Measurements from ENCODE around the gene SCAMP5.

The SCAMP5 gene

DNA sequence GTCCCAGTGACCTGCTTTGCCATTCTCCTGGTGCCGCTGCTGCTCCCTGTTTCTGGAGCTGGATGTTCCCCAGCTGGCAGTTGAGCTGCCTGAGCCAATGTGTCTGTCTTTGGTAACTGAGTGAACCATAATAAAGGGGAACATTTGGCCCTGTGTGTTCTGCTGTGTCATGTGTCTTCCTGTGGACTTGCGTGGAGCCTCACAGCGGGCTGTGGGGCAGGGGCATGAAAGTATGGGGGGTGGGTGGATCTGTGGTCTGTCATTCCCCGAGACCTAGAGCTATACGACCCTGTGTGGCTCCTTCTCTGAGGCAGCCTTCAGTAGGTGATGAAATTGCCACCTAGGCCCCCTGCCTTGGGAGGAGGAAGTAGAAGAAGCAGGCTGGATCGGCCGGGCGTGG lies 26.0 kb downstream of the SCAMP5 start:
- Histone ChIP-seq H3K27ac (ENCODE audit: low read depth, low read length) (no peak overlapping the region), H3K27me3 (ENCODE audit: insufficient read depth, low read length) (no peaks in the 10 kb centered on the region), H2AFZ (ENCODE audit: low read length, unreplicated experiment) (no peak overlapping the region), H3K36me3 (ENCODE audit: insufficient read depth, low read length) (no peaks in the 10 kb centered on the region), H3K79me2 (ENCODE audit: control insufficient read depth, insufficient read depth, low read length, unreplicated experiment) (peaks cover 11% of the 10 kb centered on the region), H3K4me3 (ENCODE audit: low read depth, low read length) (no peak overlapping the region), H3K4me1 (ENCODE audit: control insufficient read depth, insufficient read depth, low read length, unreplicated experiment) (no peaks in the 10 kb centered on the region)

DNA sequence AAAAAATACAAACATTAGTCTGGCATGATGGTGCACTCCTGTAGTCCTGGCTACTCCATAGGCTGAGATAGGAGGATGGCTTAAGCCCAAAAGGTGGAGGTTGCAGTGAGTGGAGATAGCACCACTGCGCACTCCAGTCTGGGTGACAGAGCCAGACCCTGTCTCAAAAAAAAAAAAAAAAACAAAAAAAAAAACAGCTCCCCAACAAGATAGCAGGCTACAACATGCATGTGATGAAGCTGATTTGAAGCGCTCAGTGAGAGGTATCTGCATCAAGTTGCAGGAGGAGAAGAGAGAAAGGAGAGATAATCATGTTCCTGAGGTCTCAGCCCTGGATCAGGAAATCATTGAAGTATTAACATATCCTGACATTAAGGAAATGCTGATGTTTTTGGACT lies 27.4 kb downstream of the SCAMP5 start:
- Histone ChIP-seq H3K36me3 (ENCODE audit: insufficient read depth, low read length) (no peaks in the 10 kb centered on the region), H3K27ac (ENCODE audit: low read depth, low read length) (no peak overlapping the region), H3K4me3 (ENCODE audit: low read depth, low read length) (no peak overlapping the region), H2AFZ (ENCODE audit: low read length, unreplicated experiment) (peak overlapping the region; percentile 74), H3K4me1 (ENCODE audit: control insufficient read depth, insufficient read depth, low read length, unreplicated experiment) (no peaks in the 10 kb centered on the region), H3K27me3 (ENCODE audit: insufficient read depth, low read length) (no peaks in the 10 kb centered on the region), H3K79me2 (ENCODE audit: control insufficient read depth, insufficient read depth, low read length, unreplicated experiment) (peaks cover 11% of the 10 kb centered on the region)

GRCh38 chr15:75023181-75023871 lies 28.0 kb downstream of the SCAMP5 start, which contains the start of gene PPCDC:
TSS of gene PPCDC (plus strand) at chr15:75023590. CDS start at chr15:75028319, 4,729 bp downstream.
- Histone ChIP-seq H2AFZ (ENCODE audit: low read length, unreplicated experiment) (peak within 1 kb of the TSS; percentile 74), H3K27ac (ENCODE audit: low read depth, low read length) (peak within 1 kb of the TSS; percentile 43; the same call in 1 of the 2 replicates)

GRCh38 chr15:75023872-75024636 lies 28.7 kb downstream of the SCAMP5 start:
- no peaks in the 10 kb centered on the region for H3K4me1 ChIP-seq (ENCODE audit: control insufficient read depth, insufficient read depth, low read length, unreplicated experiment)
- H3K36me3 ChIP-seq (ENCODE audit: insufficient read depth, low read length): no peaks in the 10 kb centered on the region
- peak overlapping the region; percentile 84 for H3K4me3 ChIP-seq (ENCODE audit: low read depth, low read length)
- H3K27ac ChIP-seq (ENCODE audit: low read depth, low read length): peak overlapping the region; percentile 43; the same call in 1 of the 2 replicates
- peaks cover 11% of the 10 kb centered on the region for H3K79me2 ChIP-seq (ENCODE audit: control insufficient read depth, insufficient read depth, low read length, unreplicated experiment)
- H2AFZ ChIP-seq (ENCODE audit: low read length, unreplicated experiment): peak overlapping the region; percentile 46
- H3K27me3 ChIP-seq (ENCODE audit: insufficient read depth, low read length): no peaks in the 10 kb centered on the region

More at GRCh38 chr15:75023181-75023871, 28.0 kb downstream of the SCAMP5 start, which contains the start of gene PPCDC:
- H3K27me3 ChIP-seq (ENCODE audit: insufficient read depth, low read length): no peaks in the 10 kb centered on the region
- H3K79me2 ChIP-seq (ENCODE audit: control insufficient read depth, insufficient read depth, low read length, unreplicated experiment): peaks cover 11% of the 10 kb centered on the region
- H3K4me1 ChIP-seq (ENCODE audit: control insufficient read depth, insufficient read depth, low read length, unreplicated experiment): no peaks in the 10 kb centered on the region
- H3K36me3 ChIP-seq (ENCODE audit: insufficient read depth, low read length): no peaks in the 10 kb centered on the region
- peak within 1 kb of the TSS; percentile 84 for H3K4me3 ChIP-seq (ENCODE audit: low read depth, low read length)

DNA sequence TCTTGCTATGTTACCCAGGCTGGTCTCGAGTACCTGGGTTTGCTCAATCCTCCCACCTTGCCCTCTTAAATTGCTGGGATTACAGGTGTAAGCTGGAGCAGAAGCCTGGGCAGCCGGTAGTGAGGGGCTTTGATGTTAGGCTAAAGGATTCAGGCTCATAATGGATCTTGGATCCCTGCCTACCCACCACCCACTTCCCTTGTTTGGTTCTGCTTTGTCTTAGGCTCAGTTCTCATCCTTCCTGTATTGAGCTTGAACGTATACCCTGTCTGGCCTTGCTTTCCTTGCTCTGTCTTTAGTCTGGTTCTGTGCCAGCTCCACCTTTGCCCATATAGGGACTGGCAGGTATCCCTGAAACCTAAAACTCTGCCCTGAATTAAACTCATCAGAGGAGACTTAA lies 29.7 kb downstream of the SCAMP5 start:
- H3K4me1 ChIP-seq (ENCODE audit: control insufficient read depth, insufficient read depth, low read length, unreplicated experiment): peaks cover 8% of the 10 kb centered on the region
- no peak overlapping the region for H3K4me3 ChIP-seq (ENCODE audit: low read depth, low read length)
- H3K27ac ChIP-seq (ENCODE audit: low read depth, low read length): no peak overlapping the region
- no peak overlapping the region for H2AFZ ChIP-seq (ENCODE audit: low read length, unreplicated experiment)
- no peaks in the 10 kb centered on the region for H3K36me3 ChIP-seq (ENCODE audit: insufficient read depth, low read length)
- no peaks in the 10 kb centered on the region for H3K27me3 ChIP-seq (ENCODE audit: insufficient read depth, low read length)
- H3K79me2 ChIP-seq (ENCODE audit: control insufficient read depth, insufficient read depth, low read length, unreplicated experiment): peaks cover 11% of the 10 kb centered on the region

DNA sequence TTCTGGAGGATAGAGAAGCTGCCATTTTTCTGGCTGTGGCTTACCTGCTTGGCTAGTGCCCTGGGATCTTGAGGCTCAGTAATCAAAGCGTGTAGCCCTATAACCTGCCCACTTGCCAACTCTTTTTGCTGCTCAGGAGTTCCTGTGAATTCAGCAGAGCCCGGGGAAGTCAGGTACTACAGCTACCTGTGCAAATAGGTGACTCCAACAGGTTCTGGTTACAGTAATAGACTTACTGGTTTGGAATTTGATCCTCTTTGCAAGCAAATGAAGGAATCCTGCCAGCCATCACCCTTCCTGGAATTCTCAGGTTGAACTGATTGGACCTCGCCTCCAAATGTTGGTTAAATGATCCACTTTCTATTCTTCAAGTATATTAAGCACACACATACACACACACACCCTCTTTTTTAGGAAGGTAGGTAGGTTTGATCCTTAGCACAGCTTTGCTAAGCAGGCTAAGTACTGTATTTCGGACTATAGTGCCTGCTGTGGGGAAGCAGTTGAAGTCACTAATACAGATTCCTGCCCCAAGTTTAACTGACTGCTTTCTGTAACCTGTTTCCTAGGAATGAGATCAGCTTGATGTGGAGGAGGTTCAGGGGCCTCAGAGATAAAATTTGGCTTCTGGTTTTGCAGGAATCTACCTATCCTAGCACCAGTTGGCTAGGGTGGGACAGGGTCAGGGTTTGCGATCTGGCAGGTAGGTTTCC lies 30.3 kb downstream of the SCAMP5 start:
- Histone ChIP-seq H3K4me3 (ENCODE audit: low read depth, low read length) (no peak overlapping the region), H3K79me2 (ENCODE audit: control insufficient read depth, insufficient read depth, low read length, unreplicated experiment) (peaks cover 15% of the 10 kb centered on the region), H3K27me3 (ENCODE audit: insufficient read depth, low read length) (no peaks in the 10 kb centered on the region), H3K27ac (ENCODE audit: low read depth, low read length) (no peak overlapping the region), H3K36me3 (ENCODE audit: insufficient read depth, low read length) (no peaks in the 10 kb centered on the region), H2AFZ (ENCODE audit: low read length, unreplicated experiment) (no peak overlapping the region), H3K4me1 (ENCODE audit: control insufficient read depth, insufficient read depth, low read length, unreplicated experiment) (peaks cover 14% of the 10 kb centered on the region)

GRCh38 chr15:75027551-75027950 lies 32.2 kb downstream of the SCAMP5 start:
- H3K27ac ChIP-seq (ENCODE audit: low read depth, low read length): no peak overlapping the region
- peaks cover 29% of the 10 kb centered on the region for H3K4me1 ChIP-seq (ENCODE audit: control insufficient read depth, insufficient read depth, low read length, unreplicated experiment)
- no peaks in the 10 kb centered on the region for H3K27me3 ChIP-seq (ENCODE audit: insufficient read depth, low read length)
- no peaks in the 10 kb centered on the region for H3K36me3 ChIP-seq (ENCODE audit: insufficient read depth, low read length)
- H2AFZ ChIP-seq (ENCODE audit: low read length, unreplicated experiment): no peak overlapping the region
- peaks cover 15% of the 10 kb centered on the region for H3K79me2 ChIP-seq (ENCODE audit: control insufficient read depth, insufficient read depth, low read length, unreplicated experiment)
- no peak overlapping the region for H3K4me3 ChIP-seq (ENCODE audit: low read depth, low read length)

DNA sequence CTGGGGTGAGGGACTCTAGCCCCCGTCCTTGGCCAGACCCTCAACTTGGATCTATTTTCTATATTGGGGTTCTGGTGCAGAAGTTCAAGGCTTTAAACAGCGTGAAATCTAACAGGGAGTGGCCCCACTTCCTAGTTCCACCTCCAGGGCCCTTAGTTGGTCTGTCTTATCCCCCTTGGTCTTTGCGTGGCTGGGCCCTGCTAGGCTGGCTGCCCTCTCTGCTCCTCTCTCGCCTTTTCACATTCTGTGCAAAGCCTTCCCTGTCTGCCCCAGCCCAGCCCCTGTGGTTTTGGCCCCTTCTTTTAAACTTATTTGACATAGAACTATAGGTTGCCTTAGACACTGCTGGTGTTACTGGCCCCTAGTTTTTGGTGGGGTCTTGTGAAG lies 33.6 kb downstream of the SCAMP5 start:
- Histone ChIP-seq H3K27ac (ENCODE audit: low read depth, low read length) (no peak overlapping the region), H3K27me3 (ENCODE audit: insufficient read depth, low read length) (no peaks in the 10 kb centered on the region), H3K4me1 (ENCODE audit: control insufficient read depth, insufficient read depth, low read length, unreplicated experiment) (peaks cover 29% of the 10 kb centered on the region), H3K36me3 (ENCODE audit: insufficient read depth, low read length) (no peaks in the 10 kb centered on the region), H3K4me3 (ENCODE audit: low read depth, low read length) (no peak overlapping the region), H2AFZ (ENCODE audit: low read length, unreplicated experiment) (no peak overlapping the region), H3K79me2 (ENCODE audit: control insufficient read depth, insufficient read depth, low read length, unreplicated experiment) (peaks cover 11% of the 10 kb centered on the region)

GRCh38 chr15:75029378-75030022 lies 34.1 kb downstream of the SCAMP5 start:
- H3K79me2 ChIP-seq (ENCODE audit: control insufficient read depth, insufficient read depth, low read length, unreplicated experiment): peaks cover 6% of the 10 kb centered on the region
- peak overlapping the region; percentile 88 for H3K27ac ChIP-seq (ENCODE audit: low read depth, low read length)
- peaks cover 29% of the 10 kb centered on the region for H3K4me1 ChIP-seq (ENCODE audit: control insufficient read depth, insufficient read depth, low read length, unreplicated experiment)
- peak overlapping the region; percentile 49 for H3K4me3 ChIP-seq (ENCODE audit: low read depth, low read length)
- peak overlapping the region; percentile 59 for H2AFZ ChIP-seq (ENCODE audit: low read length, unreplicated experiment)
- no peaks in the 10 kb centered on the region for H3K27me3 ChIP-seq (ENCODE audit: insufficient read depth, low read length)
- H3K36me3 ChIP-seq (ENCODE audit: insufficient read depth, low read length): no peaks in the 10 kb centered on the region

DNA sequence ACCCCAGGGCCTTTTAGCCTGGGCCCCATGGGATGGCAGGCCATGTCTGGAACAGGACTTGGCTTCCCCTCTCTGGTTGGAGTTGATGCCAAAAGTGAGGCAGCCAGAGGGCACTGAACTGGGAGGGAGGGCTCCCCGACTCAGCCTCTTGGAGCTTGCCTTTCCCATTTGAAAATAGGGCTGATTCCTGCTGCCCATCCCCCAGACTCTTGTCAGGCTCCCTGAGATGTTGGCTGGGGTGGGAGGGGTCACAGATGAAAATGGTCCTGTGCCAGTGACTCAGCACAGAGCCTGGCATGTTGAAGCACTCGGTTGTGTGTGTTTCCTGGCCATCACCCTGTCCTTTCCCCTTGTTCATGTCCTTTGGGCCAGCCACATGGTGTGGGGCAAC lies 34.7 kb downstream of the SCAMP5 start:
- Histone ChIP-seq H3K27me3 (ENCODE audit: insufficient read depth, low read length) (no peaks in the 10 kb centered on the region), H3K27ac (ENCODE audit: low read depth, low read length) (peak overlapping the region; percentile 88), H2AFZ (ENCODE audit: low read length, unreplicated experiment) (peak overlapping the region; percentile 59), H3K79me2 (ENCODE audit: control insufficient read depth, insufficient read depth, low read length, unreplicated experiment) (peaks cover 4% of the 10 kb centered on the region), H3K4me3 (ENCODE audit: low read depth, low read length) (peak overlapping the region; percentile 49), H3K36me3 (ENCODE audit: insufficient read depth, low read length) (no peaks in the 10 kb centered on the region), H3K4me1 (ENCODE audit: control insufficient read depth, insufficient read depth, low read length, unreplicated experiment) (peaks cover 29% of the 10 kb centered on the region)

Data from ACC112 (cell line).